Astrocyte of the cerebellum (primary cell): ENCODE measurements around the gene TUBA8.
A peak's percentile ranks its signal among the peaks of the same experiment; 100 is the strongest.
"Not testable (repeated sequence)": the region's sequence is repeated elsewhere in the genome, so short reads cannot be mapped to it uniquely, and the experiment has no call there.

ENCODE experiments used
- DNase-seq: peaks from one replicate; pipeline ENCODE4 v3.0.0-alpha.2; 2011; ENCODE audit warnings: low read depth
- H3K4me3 ChIP-seq: 2 replicates; pipeline ENCODE4 v1.5.1; 2011; ENCODE audit warnings: mild to moderate bottlenecking, low read depth, low read length, moderate library complexity
- CTCF ChIP-seq: IDR thresholded peaks from 2 replicates; pipeline ENCODE4 v1.5.1; 2012; ENCODE audit warnings: low read length, low read depth, moderate library complexity, mild to moderate bottlenecking; ENCODE audit errors: missing control alignments
- in situ Hi-C: cut with HindIII; loops from 2 replicates; pipeline ENCODE4 v1.10.0; 2017; ENCODE audit warnings: low sequenced_read_pairs

TUBA8 gene

GRCh38 chr22:18156878-18157713 lies 46.5 kb downstream of the TUBA8 start:
- in situ Hi-C loops = no loop called here
- H3K4me3 ChIP-seq = no peak overlapping the region
- peak; percentile 99 for DNase-seq
- peak; percentile 94 for TF ChIP-seq CTCF

- in situ Hi-C loops = no loop called here
- DNase-seq = no peak
- no peak for TF ChIP-seq CTCF
- no peak overlapping the region for H3K4me3 ChIP-seq
Measured at GRCh38 chr22:18157714-18158028, 47.1 kb downstream of the TUBA8 start.

GRCh38 chr22:18160641-18161040 lies 50.0 kb downstream of the TUBA8 start:
- DNase-seq, H3K4me3 ChIP-seq, in situ Hi-C loops: not testable (repeated sequence)

GRCh38 chr22:18163843-18164242 lies 53.2 kb downstream of the TUBA8 start:
- in situ Hi-C loops, DNase-seq, H3K4me3 ChIP-seq: not testable (repeated sequence)

- H3K4me3 ChIP-seq, DNase-seq, in situ Hi-C loops: not testable (repeated sequence)
Measured at GRCh38 chr22:18164584-18164983, 54.0 kb downstream of the TUBA8 start.

- in situ Hi-C loops, DNase-seq, H3K4me3 ChIP-seq: not testable (repeated sequence)
Measured at GRCh38 chr22:18165356-18165755, 54.7 kb downstream of the TUBA8 start.

GRCh38 chr22:18170284-18170683 lies 59.7 kb downstream of the TUBA8 start:
- DNase-seq, in situ Hi-C loops, H3K4me3 ChIP-seq: not testable (repeated sequence)

- H3K4me3 ChIP-seq, in situ Hi-C loops, DNase-seq: not testable (repeated sequence)
Measured at GRCh38 chr22:18172203-18172602, 61.6 kb downstream of the TUBA8 start.

- DNase-seq, in situ Hi-C loops, H3K4me3 ChIP-seq: not testable (repeated sequence)
Measured at GRCh38 chr22:18172776-18173175, 62.2 kb downstream of the TUBA8 start.

- DNase-seq, in situ Hi-C loops: not testable (repeated sequence)
Measured at GRCh38 chr22:18173441-18173840, 62.8 kb downstream of the TUBA8 start.

More at GRCh38 chr22:18173441-18173840, 62.8 kb downstream of the TUBA8 start:
- H3K4me3 ChIP-seq = not testable (repeated sequence)
